Measurements from ENCODE around the gene RMRP. TPM values are rescaled to one million over a fixed set of nuclear protein-coding genes. Genes with fewer than 3 reads are reported as not detected.

RMRP gene
- total RNA-seq, 1 experiment from 2014 or later: 8,654 TPM

GRCh38 chr9:35664531-35665470, 7.0 kb upstream of the RMRP start, which contains the start of gene ARHGEF39:
TSS of gene ARHGEF39 (minus strand) at chr9:35665195. CDS start at chr9:35665169, 26 bp downstream.
- Histone ChIP-seq H3K27ac (peak within 1 kb of the TSS; percentile 72), H3K36me3 (no peaks in the 10 kb centered on the region), H3K4me3 (peak within 1 kb of the TSS; percentile 64), H3K27me3 (no peaks in the 10 kb centered on the region), H3K4me1 (peaks cover 20% of the 10 kb centered on the region), H3K9me3 (replicated peaks) (no peaks in the 10 kb centered on the region)
- DNase-seq: peak; percentile 85

- Histone ChIP-seq H3K4me1 (peaks cover 6% of the 10 kb centered on the region; the same call in 1 of the 2 replicates), H3K36me3 (no peaks in the 10 kb centered on the region), H3K4me3 (no peak overlapping the region), H3K27me3 (no peaks in the 10 kb centered on the region), H3K27ac (no peak overlapping the region), H3K9me3 (replicated peaks) (no peaks in the 10 kb centered on the region)
- DNase-seq: no peak
Observed at GRCh38 chr9:35662437-35662836, 4.6 kb upstream of the RMRP start.

- DNase-seq: no peak
- Histone ChIP-seq H3K4me1 (peaks cover 6% of the 10 kb centered on the region; the same call in 1 of the 2 replicates), H3K27ac (no peak overlapping the region)
Observed at GRCh38 chr9:35661756-35662350, 4.0 kb upstream of the RMRP start.

GRCh38 chr9:35660966-35661415, 3.2 kb upstream of the RMRP start:
- Histone ChIP-seq H3K4me1 (peaks cover 2% of the 10 kb centered on the region; the same call in 1 of the 2 replicates), H3K36me3 (no peaks in the 10 kb centered on the region), H3K9me3 (replicated peaks) (no peaks in the 10 kb centered on the region), H3K27me3 (no peaks in the 10 kb centered on the region), H3K4me3 (no peak overlapping the region), H3K27ac (no peak overlapping the region)
- DNase-seq: no peak

More at GRCh38 chr9:35661756-35662350, 4.0 kb upstream of the RMRP start:
- H3K4me3 ChIP-seq: no peak overlapping the region
- H3K27me3 ChIP-seq: no peaks in the 10 kb centered on the region
- no peaks in the 10 kb centered on the region for H3K9me3 ChIP-seq (replicated peaks)
- no peaks in the 10 kb centered on the region for H3K36me3 ChIP-seq

GRCh38 chr9:35659340-35659739, 1.5 kb upstream of the RMRP start:
- Histone ChIP-seq H3K36me3 (no peaks in the 10 kb centered on the region), H3K27ac (no peak overlapping the region), H3K4me3 (no peak overlapping the region; the same call in 1 of the 2 replicates), H3K27me3 (no peaks in the 10 kb centered on the region), H3K4me1 (no peaks in the 10 kb centered on the region; the same call in 1 of the 2 replicates), H3K9me3 (replicated peaks) (no peaks in the 10 kb centered on the region)
- DNase-seq: no peak

- Histone ChIP-seq H3K27me3 (no peaks in the 10 kb centered on the region), H3K27ac (0 out of 2 replicates have a peak overlapping the region, but pooled peaks have one; percentile 96), H3K4me3 (peak overlapping the region; percentile 83), H3K4me1 (no peaks in the 10 kb centered on the region), H3K36me3 (no peaks in the 10 kb centered on the region), H3K9me3 (replicated peaks) (no peaks in the 10 kb centered on the region)
- DNase-seq: peak in 1 of 2 experiments; percentile 34
Observed at GRCh38 chr9:35658968-35659220, 1.1 kb upstream of the RMRP start.

- Histone ChIP-seq H3K36me3 (no peaks in the 10 kb centered on the region), H3K27me3 (no peaks in the 10 kb centered on the region), H3K9me3 (replicated peaks) (no peaks in the 10 kb centered on the region), H3K4me3 (peak within 1 kb of the TSS; percentile 83), H3K27ac (peak within 1 kb of the TSS; percentile 96), H3K4me1 (no peaks in the 10 kb centered on the region)
- peak; percentile 78 to 88 for DNase-seq
Observed at GRCh38 chr9:35658137-35658967, 533 bp upstream of the RMRP start, which contains the start of gene CCDC107. TSS of gene CCDC107 (plus strand) at chr9:35658292. CDS start at chr9:35658380, 88 bp downstream.

- H3K27ac ChIP-seq: peak overlapping the region; percentile 96
- H3K4me3 ChIP-seq: peak overlapping the region; percentile 83
- no peaks in the 10 kb centered on the region for H3K4me1 ChIP-seq
- no peak for DNase-seq
- H3K36me3 ChIP-seq: no peaks in the 10 kb centered on the region
- no peaks in the 10 kb centered on the region for H3K9me3 ChIP-seq (replicated peaks)
- H3K27me3 ChIP-seq: no peaks in the 10 kb centered on the region
Observed at GRCh38 chr9:35656831-35657545, 831 bp downstream of the RMRP start.

- H3K9me3 ChIP-seq (replicated peaks): no peaks in the 10 kb centered on the region
- H3K27ac ChIP-seq: no peak overlapping the region
- peak in 1 of 2 experiments; percentile 29 for DNase-seq
- no peaks in the 10 kb centered on the region for H3K27me3 ChIP-seq
- no peaks in the 10 kb centered on the region for H3K36me3 ChIP-seq
- no peak overlapping the region for H3K4me3 ChIP-seq
- H3K4me1 ChIP-seq: no peaks in the 10 kb centered on the region
Observed at GRCh38 chr9:35656348-35656747, 1.5 kb downstream of the RMRP start.

- no peak overlapping the region for H3K27ac ChIP-seq
- DNase-seq: no peak
Observed at GRCh38 chr9:35653611-35654010, 4.2 kb downstream of the RMRP start.

GRCh38 chr9:35652829-35653209, 5.0 kb downstream of the RMRP start:
- no peaks in the 10 kb centered on the region for H3K4me1 ChIP-seq
- H3K27ac ChIP-seq: no peak overlapping the region
- H3K4me3 ChIP-seq: no peak overlapping the region
- H3K36me3 ChIP-seq: no peaks in the 10 kb centered on the region
- DNase-seq: no peak
- no peaks in the 10 kb centered on the region for H3K27me3 ChIP-seq
- H3K9me3 ChIP-seq (replicated peaks): no peaks in the 10 kb centered on the region

More at GRCh38 chr9:35653611-35654010, 4.2 kb downstream of the RMRP start:
- no peak overlapping the region for H3K4me3 ChIP-seq
- H3K27me3 ChIP-seq: no peaks in the 10 kb centered on the region
- no peaks in the 10 kb centered on the region for H3K4me1 ChIP-seq
- H3K9me3 ChIP-seq (replicated peaks): no peaks in the 10 kb centered on the region
- no peaks in the 10 kb centered on the region for H3K36me3 ChIP-seq

- no peak overlapping the region for H3K4me3 ChIP-seq
- DNase-seq: no peak
- H3K27me3 ChIP-seq: no peaks in the 10 kb centered on the region
- no peaks in the 10 kb centered on the region for H3K36me3 ChIP-seq
- no peak overlapping the region for H3K27ac ChIP-seq
- no peaks in the 10 kb centered on the region for H3K4me1 ChIP-seq
- H3K9me3 ChIP-seq (replicated peaks): no peaks in the 10 kb centered on the region
Observed at GRCh38 chr9:35651956-35652828, 5.6 kb downstream of the RMRP start.

Data from SJCRH30 (cell line).